HG03039 (cell line): ENCODE measurements around the gene LMF1.
"Not testable (repeated sequence)": the region's sequence is repeated elsewhere in the genome, so short reads cannot be mapped to it uniquely, and the experiment has no call there.

ENCODE experiments used
- ATAC-seq: cut with Tn5 transposase; IDR thresholded peaks from one replicate; pipeline ENCODE4 v1.9.1; 2021; ENCODE audit warnings: mild to moderate bottlenecking, moderate library complexity; ENCODE audit not compliant: unreplicated experiment

Gene LMF1

DNA sequence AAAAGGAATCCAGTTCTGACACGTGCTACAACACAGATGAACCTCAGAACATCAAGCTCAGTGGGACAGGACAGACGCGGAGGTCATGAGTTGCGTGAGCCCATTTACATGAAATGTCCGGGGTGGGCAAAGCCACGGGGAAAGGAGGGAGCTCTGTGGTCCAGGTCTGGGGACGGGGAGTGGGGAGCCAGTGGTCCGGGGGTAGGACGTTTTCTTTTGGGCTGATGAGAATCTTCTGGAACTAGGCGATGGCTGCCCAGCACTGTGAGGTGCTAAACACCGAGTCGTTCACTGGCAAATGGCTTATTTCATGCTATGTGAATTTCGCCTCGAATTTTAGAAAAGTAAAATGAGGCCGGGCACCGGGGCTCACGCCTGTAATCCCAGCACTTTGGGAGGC, 2.6 kb upstream of the LMF1 start:
- ATAC-seq = no peak

DNA sequence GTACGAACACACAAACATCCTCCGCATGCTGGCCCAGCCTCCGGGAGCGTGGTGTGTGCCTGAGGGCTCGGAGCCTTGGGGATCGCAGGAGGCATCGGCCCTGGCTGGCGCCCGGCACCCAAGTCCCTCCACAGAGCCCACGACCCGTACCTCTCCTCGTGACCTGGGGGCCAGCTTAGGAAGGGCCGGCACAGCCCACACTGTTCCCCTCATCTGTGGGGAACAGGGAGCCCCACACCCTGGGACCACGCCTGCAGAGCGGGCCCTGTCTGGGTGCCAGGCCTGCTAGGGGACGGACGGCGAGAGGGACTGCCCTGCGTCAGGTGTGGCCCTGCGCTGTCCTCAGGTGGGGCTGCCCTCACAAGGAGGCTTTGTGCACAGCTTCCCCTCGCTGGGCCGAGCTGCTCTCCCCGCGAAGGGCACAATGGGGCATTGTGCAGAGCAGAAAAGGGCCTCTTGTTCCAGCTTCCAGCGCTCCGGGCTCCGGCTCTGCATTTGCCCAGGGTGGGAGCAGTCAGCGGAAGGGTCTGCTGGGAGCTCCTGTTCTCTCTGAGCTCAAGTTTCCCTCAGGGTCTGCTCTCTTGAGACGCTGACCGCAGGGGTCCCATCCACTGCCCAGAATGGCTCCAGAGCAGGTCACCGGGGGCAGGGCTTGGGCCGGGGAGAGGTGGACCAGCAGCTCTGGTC, 1.7 kb upstream of the LMF1 start:
- ATAC-seq = no peak

DNA sequence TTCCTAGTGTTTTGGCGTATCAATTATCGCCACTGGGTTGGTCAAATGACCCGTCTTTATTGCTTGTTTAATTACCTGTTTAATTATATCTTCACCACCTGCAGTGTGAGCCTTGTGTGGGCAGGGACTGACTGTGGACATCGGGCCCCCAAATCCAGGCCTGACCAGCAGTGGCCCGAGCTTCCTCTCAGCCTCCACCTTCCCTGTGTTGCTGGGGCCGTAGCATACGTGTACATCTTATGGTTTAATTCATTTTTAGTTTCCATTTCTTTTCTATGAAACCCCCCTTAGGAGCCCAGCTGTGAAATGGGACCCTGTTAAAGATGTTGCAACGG, 1.2 kb upstream of the LMF1 start:
- no peak for ATAC-seq

DNA sequence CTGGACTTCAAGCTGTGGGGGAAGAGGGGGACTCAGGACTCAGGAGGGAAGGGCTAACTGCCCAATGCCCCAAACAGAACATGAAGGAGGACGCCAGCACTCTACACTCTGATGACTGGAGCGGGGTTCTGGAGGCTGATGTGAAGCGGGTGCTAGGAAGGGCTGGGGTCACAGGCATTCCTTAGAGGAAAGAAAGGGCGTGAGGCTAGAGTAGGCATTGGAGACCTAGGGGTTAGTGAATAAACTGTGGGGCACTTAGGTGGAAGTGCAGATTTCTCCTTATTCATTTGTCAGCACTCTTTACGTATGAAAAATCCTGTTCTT, 760 bp upstream of the LMF1 start:
- no peak for ATAC-seq

DNA sequence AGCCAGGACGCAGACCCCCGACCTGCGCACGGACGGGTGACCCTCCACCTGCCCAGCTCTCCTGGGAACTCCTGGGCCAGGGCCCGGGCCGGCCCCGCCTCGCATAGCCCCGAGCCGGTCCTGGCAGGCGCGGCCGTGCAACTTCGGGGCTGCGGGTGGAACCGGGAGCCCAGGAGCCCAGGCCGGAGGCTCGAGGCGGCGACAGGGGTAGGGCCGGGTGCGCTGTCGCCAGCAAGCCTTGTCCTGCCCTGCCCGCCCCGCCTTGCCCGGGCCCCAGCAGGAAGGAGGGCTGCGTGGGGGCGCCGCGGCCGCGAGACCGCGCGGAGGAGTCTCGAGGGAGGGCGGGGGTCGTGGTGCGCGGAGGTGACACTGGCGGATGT, 408 bp downstream of the LMF1 start:
- peak; percentile 25 for ATAC-seq

DNA sequence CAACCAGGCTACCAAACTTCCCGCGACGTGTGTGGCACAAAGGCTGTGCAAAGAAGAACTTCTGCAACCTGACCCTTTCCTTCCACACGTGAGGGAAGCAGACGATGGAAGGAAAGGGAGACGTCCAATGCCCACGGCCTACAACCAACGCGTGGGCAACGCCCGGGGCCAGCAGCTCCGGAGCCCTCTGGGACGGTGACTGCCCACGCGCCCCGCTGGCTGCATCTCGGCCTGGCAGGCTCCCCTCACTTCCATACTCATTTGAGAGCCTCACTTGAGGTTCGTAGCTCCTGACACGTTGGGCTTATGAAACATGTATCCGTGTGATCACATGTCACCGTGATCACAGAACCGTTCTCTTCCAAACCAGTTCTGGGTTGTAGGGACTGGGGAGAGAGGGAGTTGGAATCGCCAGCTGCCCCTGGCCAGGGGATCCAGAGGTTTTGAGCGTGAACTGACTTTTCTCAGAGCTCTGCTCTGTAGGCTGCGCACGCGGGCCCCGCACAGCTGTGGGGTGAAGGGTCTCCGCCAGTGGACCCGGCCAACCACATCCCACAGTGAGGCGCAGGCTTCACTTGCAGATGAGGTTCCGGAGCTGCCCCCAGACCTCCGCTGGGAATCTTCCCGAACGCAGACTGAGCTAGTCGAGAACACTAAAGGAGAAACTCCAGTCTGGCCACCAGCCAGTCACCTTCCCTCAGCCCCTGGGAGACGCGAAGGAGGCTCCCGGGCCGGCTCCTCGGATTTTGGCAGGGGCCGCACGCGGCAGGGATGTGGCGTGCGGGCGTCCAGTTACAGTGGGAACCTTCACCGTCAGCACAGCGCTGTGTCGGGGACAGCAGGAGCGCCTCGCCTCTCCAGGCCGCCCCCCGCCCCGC, 1.0 kb downstream of the LMF1 start:
- ATAC-seq = no peak

DNA sequence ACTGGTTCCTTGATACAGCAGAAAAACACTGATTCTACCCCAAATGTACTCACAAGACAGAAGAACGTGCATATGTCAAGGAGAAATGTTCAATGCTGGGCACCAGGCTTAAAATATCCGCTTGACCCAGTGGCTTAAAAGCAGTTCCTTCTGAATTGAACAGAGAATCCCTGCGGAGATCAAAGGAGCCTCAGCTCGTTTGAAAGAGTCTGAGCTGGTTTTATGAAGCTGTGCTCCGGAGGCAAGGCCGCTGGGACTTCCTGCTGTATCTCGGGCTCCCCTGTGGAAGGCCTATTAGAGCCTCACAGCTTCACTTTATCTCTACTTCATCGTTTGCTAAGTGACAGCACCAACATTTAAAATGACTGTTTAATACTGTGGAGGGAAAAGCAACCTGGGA, 2.2 kb downstream of the LMF1 start:
- no peak for ATAC-seq

DNA sequence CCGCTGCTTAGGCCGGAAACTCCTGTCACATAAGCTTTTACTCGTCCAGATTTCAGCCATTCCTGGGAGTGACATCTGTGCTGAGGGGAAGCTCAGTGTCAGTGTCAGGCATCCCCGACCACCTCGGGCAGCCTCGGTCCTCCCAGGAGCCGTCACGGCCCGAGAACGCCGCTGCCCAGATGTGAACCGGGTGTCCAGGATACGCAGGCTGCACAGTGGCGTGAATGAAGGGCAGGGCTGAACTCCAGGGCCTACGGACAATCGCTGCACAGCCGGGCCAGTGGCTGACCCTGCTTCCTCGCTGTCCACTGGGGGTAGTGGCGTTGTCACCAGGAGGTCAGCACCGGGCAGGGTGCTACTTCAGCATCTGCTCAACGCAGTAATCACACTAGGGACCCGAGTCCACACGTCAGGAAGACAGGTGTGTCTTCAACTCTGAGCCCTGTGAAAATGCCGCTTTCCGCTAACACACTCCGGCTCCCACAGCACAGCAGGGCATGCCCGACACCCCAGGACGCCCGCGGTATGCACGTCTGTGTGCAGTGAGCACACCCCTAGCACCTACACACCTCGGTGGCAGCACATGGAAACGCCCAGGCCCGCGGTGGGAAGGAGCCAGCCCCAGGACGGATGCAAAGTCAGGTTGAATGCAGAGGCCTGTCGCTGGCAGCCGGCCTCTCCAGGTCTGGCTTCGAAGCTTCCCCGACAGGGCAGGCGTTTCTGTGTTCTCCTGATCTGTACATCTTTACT, 3.1 kb downstream of the LMF1 start:
- no peak for ATAC-seq

DNA sequence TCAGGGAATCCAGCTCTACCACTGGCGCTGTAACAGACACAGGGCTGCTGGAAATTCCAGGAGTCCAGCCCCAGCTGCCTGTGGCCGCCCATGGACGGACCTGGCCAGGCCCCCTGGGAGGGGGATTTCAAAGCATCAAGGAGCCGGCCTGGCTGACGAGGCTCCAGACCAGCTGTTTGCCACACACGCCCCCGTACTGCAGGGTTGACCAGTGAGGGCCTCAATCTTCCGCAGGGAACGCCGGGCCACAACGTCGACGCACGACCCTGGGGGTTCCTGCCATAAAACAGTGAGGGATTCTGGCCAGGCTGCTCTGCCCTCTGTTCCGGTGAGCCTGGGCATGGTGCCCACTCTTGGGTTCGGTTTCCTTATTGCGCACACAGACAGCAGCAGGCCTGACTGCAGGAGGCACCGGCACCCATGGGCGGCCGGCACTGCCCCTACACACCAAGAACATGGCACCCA, 3.7 kb downstream of the LMF1 start:
- no peak for ATAC-seq

DNA sequence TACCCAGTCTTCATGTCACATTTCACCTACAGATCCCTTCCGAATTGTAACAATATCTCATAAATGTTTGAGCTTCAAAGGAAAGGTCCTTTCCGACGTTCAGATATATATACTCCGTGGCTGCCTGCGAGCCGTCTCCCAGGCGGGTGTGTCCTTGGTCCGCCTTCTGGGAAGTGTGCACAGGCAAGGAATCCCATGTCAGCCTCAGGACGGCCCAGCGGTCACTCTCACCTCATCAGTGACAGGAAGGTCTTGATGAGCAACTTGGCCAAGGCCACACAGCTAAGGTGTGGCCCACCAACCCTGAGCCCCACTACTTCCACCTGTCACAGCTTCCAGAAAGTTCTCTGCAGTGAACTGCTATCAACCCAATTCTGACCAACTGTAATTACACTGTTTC, 4.3 kb downstream of the LMF1 start:
- ATAC-seq = no peak

DNA sequence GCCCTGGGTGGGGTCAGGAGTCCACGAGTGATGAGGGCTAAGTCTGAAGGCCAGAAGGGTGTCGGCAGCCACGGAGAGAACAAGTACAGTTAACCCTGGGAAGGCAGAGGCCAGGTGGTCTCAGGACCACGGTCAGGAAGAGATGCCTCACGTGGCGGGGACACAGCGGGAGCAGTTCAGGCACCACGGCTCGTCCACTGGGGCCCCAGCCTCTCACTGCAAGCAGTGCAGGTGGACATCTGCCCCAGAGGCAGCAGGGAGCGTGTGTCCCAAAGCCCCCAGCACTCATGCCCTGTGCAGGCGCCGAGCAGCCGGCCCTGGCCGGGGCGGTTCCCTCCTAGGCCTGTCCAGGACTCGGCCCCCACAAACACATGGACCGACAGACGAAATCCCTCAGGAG, 4.7 kb downstream of the LMF1 start:
- no peak for ATAC-seq

DNA sequence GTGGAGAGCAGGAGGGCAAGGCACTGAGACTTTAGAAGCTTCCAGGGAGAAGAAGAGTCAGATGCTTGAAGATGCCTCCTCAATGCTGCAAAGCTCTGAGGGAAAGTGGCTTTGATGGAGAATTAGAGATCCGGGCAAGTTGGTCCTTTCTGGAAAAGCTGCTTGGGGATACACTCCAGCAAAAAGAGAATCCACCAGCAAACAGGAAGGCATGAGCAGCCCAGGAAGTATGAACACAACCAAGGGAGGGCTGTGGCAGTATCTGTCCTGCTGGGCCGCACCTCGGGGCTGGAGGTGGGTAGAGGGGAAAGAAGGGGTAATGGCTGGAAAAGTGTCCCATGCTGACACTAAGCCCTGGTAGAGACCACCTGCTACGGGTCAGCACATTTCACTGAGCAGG, 5.3 kb downstream of the LMF1 start:
- ATAC-seq = no peak

DNA sequence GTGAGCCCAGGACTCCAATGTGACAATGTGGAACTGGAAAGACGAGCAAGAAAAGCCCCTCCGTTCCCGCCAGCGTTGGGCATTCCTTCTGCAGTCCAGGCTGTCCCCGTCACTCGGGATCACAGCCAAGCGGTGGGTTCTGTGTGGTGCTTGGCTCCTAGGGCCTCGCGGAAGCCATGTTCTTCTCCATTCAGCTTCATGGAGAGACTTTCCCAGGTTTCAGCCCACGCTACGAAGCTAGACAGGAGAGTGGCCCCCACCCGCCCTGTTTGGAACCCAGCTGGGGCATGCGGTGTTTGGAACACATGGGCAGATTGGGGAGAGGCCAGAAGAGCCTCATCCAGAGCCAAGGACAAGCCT, 5.8 kb downstream of the LMF1 start:
- ATAC-seq = no peak

DNA sequence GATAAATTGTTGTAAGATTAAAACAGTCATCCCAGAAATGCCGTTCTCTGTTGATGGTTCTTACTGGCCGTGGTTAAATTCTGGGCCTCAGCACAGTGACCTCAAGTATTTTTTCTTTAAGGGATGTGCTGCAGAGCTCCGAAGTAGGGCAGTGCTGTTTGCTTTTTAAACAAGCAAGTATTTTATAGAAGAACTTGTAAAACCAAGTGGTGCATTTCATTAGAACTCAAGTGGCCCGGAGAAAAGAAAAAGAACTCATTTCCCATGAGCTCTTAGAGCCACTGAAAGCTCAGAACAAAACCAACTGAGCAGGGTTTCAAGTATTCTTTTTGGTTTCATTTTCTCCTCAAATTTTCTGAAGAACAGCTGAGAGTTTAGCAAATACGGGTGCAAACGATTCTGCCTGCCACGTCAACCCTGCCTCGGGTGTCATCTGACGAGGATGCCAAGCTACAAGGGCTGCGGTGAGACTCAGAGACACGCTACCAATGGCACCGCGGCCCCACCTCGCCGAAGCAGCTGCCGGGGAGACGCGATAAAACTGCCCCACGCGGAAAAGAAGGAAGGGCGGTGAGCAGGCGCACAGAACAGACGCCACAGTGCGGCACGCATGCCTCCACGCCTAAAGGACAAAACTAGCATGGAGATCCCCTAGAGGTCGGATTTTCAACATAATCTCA, 6.3 kb downstream of the LMF1 start:
- ATAC-seq = no peak

DNA sequence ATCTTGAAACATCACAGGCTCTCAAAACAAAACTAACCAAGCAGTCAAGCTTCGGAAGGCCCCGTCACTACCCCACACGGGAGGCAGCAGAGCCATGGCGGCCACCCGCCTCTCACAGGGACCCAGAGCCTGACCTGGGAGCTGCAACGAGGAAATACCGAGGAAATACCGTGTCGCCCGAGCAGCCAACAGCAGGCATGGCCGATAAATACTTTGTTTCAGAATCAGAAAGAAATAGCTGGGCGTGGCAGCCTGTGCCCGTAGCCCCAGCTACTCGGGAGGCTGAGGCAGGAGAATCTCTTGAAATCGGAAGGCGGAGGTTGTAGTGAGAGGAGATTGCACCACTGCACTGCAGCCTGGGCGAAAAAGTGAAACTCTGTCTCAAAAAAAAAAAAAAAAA, 6.9 kb downstream of the LMF1 start:
- ATAC-seq = no peak

DNA sequence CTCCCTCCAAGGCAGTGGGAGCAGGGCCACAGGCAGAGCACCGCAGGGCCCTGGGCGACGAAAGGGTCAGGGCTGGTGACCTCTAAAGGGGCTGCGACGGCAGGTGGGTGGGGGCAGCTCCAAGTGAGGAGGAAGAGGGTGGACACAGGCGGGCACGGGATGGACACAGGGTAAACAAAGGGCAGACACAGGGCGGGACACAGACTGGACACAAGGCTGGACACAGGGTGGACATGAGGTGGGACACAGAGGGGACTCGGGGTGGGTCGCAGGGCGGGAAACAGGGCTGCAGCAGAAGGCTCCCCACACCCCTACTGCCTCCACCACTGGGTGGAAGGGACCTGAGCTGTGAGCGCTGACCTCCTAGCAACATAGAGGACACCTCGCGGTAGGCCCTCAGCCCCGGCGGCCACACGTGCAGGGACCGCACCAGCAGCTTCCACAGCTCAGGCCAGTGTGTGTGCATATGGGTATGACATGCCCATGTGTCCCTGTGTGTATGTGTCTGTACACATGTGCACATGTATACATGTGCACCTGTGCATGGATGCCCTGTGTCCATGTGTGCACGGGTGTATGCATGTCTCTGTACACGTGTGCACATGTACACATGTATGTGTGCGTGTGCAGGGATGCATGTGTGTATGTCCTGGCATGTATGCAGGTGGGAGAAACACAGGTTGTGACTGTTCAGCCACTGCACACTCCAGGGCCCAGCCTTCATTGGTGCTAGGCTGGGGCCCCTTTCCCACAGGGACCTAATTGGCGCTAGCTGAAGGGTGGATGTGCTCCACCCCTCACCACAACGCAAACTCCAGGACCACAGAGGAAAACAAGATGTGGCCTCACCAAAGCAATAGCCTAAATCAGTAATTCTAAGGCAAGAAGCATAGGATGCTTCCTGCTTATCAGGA, 7.6 kb downstream of the LMF1 start:
- no peak for ATAC-seq

DNA sequence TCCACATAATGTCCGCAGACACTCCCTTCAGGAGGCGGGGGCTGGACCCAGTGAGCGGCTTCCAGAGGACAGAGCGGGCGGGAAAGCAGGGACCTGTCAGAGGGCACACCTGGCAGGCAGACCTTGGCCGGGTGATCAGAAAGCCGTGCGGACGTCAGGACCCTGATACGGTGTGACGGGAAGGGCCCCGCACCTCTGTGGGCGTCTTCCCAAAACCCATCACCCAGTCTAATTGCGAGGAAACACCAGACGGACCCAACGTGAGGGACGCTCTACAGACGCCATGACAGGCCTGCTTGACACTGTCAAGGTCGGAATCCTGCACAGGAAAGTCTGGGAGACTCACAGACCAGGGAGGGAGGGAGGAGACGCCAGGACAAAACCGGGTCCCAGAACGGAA, 8.4 kb downstream of the LMF1 start:
- ATAC-seq = no peak

DNA sequence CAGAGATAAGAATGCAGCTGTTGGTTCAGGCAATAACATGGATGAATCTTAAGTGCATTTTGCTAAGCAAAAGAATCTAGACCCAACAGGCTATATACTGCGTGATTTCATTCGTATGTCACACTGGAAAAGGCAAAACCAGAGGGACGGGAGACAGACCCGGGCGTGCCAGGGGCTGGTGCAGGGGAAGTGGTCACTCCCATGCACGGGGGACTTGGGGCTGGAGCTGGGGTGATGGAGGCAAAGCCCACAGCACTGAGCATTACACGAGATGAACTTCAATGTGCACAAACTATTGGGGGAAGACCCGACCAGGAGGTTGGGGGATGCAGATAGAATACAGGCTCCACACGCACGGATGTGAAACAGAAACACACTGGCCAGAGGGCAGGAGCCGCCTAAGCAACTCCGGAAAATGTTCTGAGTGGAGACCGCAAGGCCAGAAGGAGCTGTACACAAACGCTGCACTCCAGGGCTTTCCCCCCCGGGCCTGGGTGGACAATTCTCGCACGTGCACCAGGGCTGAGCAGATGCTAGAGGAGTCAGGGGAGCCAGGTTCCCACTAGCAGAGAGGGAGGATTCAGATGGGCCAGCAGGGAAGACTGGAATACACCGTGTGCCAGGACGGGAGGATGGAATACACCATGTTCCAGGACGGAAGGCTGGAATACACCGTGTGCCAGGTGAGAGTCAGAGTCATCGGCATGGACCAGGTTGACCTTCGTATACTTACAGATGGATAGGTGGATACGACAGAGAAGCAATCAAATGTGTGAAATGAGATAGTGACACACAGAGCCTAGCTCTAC, 11.3 kb downstream of the LMF1 start:
- no peak for ATAC-seq

DNA sequence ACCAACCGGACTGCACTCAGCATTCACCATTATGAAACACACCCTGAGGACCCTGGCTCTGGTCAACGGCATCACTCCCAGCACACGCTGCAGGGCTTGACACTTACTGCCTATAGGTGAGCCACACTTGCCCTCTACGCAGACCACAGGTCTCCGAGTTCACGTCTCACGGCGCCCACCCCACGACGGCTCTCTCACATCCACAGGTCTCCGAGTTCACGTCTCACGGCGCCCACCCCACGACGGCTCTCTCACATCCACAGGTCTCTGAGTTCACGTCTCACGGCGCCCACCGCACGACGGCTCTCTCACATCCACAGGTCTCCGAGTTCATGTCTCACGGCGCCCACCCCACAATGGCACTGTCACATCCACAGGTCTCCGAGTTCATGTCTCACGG, 15.0 kb downstream of the LMF1 start:
- ATAC-seq = not testable (repeated sequence)

DNA sequence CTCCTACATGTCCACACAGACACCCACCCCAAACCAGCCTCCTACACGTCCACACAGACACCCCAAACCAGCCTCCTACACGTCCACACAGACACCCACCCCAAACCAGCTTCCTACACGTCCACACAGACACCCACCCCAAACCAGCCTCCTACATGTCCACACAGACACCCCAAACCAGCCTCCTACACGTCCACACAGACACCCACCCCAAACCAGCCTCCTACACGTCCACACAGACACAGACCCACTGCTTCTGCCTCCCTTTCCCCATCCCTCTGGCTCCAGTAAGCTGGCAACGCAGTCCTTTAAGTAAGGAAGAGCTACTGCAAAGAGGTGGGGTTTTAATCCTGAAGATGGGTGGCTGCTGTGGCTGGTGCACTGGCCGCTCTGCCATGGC, 17.0 kb downstream of the LMF1 start:
- ATAC-seq = not testable (repeated sequence)
